Measurements from ENCODE around the gene OPRD1.

OPRD1 gene

GRCh38 chr1:28871631-28872401 lies 59.8 kb downstream of the OPRD1 start:
- intact Hi-C loops (cut with DNase I): loop anchor here (10.0 kb wide), 1 partner anchor 227 kb away; the partner anchor contains the start of genes RNU11 and TAF12
- DNase-seq: peak in 1 of 10 donors; percentile 54

DNA sequence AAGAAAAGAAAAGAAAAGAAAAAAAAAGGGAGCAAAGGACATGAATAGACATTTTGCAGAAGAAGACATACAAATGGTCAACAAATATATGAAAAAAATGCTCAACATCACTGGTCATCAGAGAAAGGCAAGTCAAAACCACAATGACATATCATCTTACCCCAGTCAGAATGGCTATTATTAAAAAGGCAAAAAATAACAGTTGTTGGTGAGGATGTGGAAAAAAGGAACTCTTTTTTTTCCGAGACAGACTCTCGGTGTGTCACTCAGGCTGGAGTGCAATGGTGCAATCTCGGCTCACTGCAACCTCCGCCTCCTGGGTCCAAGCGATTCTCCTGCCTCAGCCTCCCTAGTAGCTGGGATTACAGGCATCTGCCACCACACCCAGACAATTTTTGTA lies 63.2 kb downstream of the OPRD1 start:
- intact Hi-C loops (cut with DNase I): loop anchor here (10.0 kb wide), 1 partner anchor 230 kb away; the partner anchor contains the start of genes RNU11 and TAF12
- peak in 1 of 10 donors; percentile 5 for DNase-seq

- intact Hi-C loops (cut with DNase I): loop anchor here (1.0 to 10.0 kb wide), 3 partner anchors 92 to 518 kb away; partner anchors contain the start of genes RNU11 and TAF12
- DNase-seq: peak; percentile 56 to 96 (median 82)
Measured at GRCh38 chr1:28877132-28877781, 65.3 kb downstream of the OPRD1 start.

GRCh38 chr1:28878796-28879195 lies 66.8 kb downstream of the OPRD1 start:
- intact Hi-C loops (cut with DNase I): loop anchor here (10.0 kb wide), 1 partner anchor 234 kb away; the partner anchor contains the start of genes RNU11 and TAF12
- DNase-seq: peak in 1 of 10 donors; percentile 12

DNA sequence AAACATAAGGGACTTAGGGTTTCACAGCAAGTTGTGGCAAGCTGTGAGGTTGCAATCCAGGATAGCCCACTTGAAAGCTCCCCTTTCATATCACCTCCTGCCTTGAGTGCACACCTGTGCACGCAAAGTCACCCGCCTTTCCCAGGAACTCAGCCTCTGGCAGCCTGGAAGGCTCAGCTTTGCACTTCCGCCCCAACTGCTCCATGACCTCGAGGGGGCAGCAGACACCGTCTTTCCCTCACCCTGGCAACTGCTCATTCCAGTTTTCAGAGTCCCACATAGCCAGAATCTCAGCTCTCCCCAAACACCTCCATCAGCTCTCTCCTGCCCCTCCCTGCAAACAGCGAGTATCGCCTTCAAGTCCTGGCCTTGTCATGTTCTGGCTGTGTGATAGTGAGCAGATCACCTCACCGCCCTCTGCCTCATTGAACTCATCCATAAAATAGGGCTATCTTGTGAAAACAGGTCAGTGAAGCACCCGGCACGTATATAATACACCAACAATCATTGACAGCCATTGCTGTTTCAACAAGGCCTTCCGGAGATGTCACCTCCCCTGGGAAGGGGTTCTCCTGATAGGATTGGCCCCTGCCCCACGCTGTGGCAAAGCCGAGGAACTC lies 70.1 kb downstream of the OPRD1 start:
- DNase-seq: peak; percentile 64 to 97 (median 85)
- intact Hi-C loops (cut with DNase I): loop anchor here (1.0 to 5.0 kb wide), 4 partner anchors 152 to 1830 kb away; partner anchors contain the start of gene SRSF4

GRCh38 chr1:28883242-28883616 lies 71.3 kb downstream of the OPRD1 start:
- no peak for DNase-seq
- intact Hi-C loops (cut with DNase I): loop anchor here (5.0 kb wide), 2 partner anchors 299 to 1829 kb away; partner anchors contain the start of gene SRSF4

- DNase-seq: peak in 2 of 10 donors; percentile 4 to 25
- intact Hi-C loops (cut with DNase I): no loop called here
Measured at GRCh38 chr1:28885472-28885877, 73.5 kb downstream of the OPRD1 start.

GRCh38 chr1:28885977-28886730 lies 74.2 kb downstream of the OPRD1 start:
- DNase-seq: peak in 1 of 10 donors; percentile 41
- intact Hi-C loops (cut with DNase I): no loop called here

- intact Hi-C loops (cut with DNase I): no loop called here
- peak; percentile 51 to 95 (median 66) for DNase-seq
Measured at GRCh38 chr1:28886731-28887418, 74.9 kb downstream of the OPRD1 start.

- DNase-seq: peak in 2 of 10 donors; percentile 23 to 82
- intact Hi-C loops (cut with DNase I): no loop called here
Measured at GRCh38 chr1:28887419-28887834, 75.5 kb downstream of the OPRD1 start.

GRCh38 chr1:28887835-28888682 lies 76.1 kb downstream of the OPRD1 start:
- intact Hi-C loops (cut with DNase I): no loop called here
- peak in 1 of 10 donors; percentile 67 for DNase-seq

DNA sequence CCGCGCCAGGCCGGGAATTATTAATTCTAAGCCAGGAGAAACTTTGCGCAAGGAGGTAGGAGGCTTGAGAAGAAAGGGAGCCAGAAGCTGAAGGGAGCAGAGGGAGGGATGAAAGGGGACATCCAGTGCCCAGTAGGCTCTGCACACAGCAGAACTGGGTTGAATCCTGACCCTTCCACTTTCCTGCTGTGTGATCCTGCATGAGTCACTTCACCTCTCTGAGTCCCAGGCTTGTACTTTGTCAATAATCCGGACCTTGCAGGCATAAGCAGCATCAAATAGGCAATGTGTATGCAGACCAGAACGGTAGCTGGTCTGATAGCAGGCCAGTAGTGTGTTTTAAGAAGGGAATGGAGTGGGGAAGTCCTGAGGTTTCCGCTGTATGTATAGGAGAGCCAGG lies 76.9 kb downstream of the OPRD1 start:
- DNase-seq: no peak
- intact Hi-C loops (cut with DNase I): no loop called here

- intact Hi-C loops (cut with DNase I): no loop called here
- DNase-seq: peak in 1 of 10 donors; percentile 74
Measured at GRCh38 chr1:28889357-28889756, 77.4 kb downstream of the OPRD1 start.

DNA sequence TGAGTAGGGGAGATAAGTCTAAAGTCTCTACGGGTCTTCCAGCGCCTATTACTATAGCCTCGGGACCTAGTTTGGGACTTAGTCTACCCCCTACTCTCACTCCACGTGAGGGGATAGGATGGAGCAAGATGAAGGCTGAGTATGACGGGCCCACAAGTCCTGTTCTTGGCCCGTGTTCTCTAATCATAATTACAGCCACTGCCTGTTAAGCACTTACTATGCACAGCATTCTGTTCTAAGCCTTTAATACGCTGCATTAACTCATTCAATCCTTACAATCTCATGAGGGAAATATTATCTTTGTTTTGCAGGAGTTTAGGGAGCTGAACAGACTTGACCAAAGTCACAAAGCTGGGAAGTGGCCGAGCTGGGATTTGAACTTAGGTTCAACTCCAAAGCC lies 78.5 kb downstream of the OPRD1 start:
- no peak for DNase-seq
- intact Hi-C loops (cut with DNase I): no loop called here

DNA sequence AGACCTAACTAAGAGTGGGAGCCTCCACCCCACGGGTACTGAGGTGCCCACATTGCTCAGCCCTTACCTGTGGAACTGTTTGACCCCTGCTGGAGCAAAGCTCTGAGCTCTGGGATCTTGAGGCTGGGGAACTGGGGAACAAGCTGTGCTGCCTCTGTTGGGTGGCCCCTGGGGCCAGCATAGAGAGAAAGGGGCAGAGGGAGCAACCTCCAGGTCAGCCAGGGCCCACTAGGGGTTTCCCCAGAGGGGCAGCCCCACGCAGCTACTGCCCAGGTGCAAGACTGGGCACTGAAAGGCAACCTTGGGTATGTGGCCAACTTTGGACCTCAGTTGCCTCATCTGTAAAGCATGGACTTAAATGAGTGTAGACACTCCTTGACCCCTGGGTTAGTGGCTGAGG lies 78.9 kb downstream of the OPRD1 start:
- peak in 1 of 10 donors; percentile 52 for DNase-seq

DNA sequence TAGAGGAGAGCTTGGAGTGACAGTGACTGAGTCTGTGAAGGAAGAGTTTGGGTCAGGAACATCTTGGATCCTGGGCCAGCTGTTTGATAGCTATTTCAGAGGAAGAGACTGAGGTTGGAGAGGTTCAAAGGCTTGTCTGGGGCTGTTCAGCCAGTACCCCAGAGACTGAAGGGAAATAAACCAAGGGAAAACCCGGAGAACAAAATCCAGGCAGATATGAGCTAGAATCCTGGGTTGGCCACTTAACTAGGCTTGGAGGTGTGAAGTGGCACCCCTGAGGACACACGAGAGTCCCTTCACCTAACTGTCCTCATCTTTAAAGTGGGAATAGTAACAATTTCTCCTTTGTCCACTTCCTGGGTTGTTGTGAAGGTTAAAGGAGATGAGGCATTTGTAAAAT lies 79.3 kb downstream of the OPRD1 start:
- DNase-seq: peak in 1 of 10 donors; percentile 4
- intact Hi-C loops (cut with DNase I): no loop called here

More for the DNA sequence above, 78.9 kb downstream of the OPRD1 start:
- intact Hi-C loops (cut with DNase I): no loop called here

DNA sequence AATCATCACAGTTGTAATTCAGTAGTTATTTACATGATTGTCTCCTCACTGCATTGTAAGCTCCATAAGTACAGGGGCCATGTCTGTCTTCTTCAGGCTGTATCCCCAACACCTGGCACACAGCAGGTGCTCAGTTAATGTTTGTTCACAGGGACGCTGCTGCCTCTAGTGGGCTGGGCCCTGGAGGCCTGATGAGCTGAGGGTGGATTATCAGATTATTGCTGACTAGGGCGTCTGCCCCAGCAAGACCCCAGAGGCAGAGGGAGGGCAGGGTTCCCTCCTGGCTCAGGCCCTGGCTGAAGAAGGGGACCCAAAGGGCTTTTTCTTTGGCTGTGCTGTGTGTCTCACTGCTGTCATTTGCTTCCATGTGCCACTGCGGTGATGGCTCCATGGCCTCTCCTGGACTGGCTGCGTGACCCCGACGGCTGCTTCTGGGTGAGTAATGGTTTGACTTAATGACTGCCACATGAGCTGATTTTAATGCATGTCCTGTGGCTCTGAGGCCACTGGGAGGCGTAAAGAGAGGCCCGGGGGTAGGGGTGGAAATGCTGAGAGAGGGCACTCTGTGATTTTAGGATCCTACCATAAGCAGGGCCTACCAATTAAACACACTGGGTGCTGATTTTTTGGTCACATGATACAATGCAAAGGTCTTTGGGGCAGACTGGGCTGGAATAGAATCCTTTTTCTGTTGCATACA lies 81.6 kb downstream of the OPRD1 start:
- intact Hi-C loops (cut with DNase I): no loop called here
- peak in 2 of 10 donors; percentile 22 to 23 for DNase-seq

DNA sequence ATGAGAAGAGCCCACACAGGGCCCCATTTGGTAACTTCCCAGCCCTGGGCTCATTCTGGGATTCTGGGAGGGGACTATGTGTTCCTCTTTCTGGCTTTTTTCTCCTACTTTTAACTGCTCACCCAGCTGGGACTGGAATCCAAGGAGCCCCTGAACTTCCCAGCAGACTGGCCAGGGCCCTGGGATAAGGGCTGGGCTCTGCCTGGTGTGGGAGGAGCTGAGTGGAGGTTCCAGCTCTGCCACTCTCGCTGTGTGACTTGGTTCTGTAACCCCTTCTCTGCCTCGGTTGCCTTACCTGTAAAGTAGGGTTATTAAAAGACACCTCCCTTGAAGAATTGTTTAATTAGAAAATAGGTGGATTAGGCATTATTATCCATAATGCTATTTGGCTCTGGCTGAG lies 82.8 kb downstream of the OPRD1 start:
- intact Hi-C loops (cut with DNase I): no loop called here
- DNase-seq: peak in 2 of 10 donors; percentile 23 to 57
